Measurements from ENCODE around the gene ACR. TPM values are rescaled to one million over a fixed set of nuclear protein-coding genes. Genes with fewer than 3 reads are reported as not detected.

ACR gene
- total and polyA plus RNA-seq, 8 donors, result 0.27 to 1.4 (median 0.56) TPM; not detected in 1

DNA sequence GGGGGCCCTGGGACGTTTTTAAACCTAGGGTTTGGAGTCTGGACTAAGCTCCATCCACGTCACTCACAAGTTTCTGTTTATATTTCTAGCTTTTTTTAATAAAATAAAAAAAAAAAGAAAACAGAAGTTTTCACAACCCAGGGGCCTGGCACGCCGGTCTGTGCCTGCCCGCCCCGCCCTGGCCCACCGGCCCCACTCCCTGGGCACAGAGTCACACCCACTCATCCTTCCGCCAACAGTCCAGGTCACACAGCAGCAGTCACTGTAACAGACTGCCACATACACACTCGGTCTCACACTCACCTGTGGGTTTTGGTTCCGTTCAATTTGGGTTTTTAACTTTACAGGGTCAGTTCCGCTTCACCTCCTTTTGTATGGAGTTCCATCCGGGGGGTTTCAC lies 5.3 kb upstream of the ACR start:
- H3K9me3 ChIP-seq, result no peaks in the 10 kb centered on the region
- peaks cover 0 to 14% of the 10 kb centered on the region in 2 donors for H3K4me1 ChIP-seq
- TF ChIP-seq, protein P1, sequence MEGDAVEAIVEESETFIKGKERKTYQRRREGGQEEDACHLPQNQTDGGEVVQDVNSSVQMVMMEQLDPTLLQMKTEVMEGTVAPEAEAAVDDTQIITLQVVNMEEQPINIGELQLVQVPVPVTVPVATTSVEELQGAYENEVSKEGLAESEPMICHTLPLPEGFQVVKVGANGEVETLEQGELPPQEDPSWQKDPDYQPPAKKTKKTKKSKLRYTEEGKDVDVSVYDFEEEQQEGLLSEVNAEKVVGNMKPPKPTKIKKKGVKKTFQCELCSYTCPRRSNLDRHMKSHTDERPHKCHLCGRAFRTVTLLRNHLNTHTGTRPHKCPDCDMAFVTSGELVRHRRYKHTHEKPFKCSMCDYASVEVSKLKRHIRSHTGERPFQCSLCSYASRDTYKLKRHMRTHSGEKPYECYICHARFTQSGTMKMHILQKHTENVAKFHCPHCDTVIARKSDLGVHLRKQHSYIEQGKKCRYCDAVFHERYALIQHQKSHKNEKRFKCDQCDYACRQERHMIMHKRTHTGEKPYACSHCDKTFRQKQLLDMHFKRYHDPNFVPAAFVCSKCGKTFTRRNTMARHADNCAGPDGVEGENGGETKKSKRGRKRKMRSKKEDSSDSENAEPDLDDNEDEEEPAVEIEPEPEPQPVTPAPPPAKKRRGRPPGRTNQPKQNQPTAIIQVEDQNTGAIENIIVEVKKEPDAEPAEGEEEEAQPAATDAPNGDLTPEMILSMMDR (IDR thresholded peaks at IDR 0.05), result no peak
- H3K27ac ChIP-seq, result no peak overlapping the region
- no peaks in the 10 kb centered on the region for H3K36me3 ChIP-seq
- no peak for ATAC-seq
- peak in 1 of 4 donors; percentile 52 for DNase-seq
- no peak overlapping the region for H3K4me3 ChIP-seq
- intact Hi-C loops (cut with DNase I), result no loop called here
- peaks cover 0 to 31% of the 10 kb centered on the region in 2 donors for H3K27me3 ChIP-seq

DNA sequence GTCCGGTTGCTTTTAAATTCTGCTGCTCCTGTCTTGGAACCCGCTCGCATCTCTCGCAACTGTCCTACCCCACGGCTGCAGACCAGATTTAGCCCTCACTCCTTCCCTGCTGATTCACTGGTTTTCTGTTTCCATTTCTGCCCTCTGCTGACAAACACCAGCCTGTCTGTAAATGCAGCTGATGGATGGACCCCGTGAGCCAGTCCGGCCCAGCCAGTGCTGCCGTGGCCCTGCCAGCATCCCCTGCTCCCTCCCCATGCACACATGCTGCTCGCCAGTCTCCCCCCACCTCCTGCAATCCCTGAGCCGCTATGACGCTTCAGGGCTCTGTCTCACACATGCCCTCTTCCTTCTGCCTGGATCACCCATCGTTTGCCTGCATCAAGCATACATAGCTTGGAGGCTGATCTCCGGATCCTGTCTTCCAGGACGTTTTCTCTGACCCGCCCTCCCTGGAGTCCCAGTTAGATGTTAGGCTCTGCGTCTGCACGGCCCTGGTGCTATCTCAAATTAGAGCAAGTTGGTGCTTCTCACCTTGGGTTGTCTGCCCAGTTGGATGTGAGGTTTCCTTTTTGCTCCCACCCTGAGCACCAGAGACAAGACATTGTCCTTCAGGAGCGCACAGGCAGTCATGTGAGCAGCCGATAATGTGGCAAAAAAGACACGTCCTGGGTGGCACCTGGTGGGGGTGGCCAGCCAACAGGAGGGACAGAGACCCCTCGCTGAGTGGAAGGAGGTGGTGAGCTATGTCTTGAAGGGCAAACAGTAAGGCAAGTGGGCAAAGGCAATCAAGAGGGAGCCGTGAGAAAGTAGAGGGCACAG lies 4.3 kb upstream of the ACR start:
- Histone ChIP-seq H3K9me3 (no peaks in the 10 kb centered on the region), H3K4me1 (peaks cover 0 to 14% of the 10 kb centered on the region in 2 donors), H3K27ac (no peak overlapping the region), H3K27me3 (peaks cover 0 to 31% of the 10 kb centered on the region in 2 donors), H3K36me3 (no peaks in the 10 kb centered on the region), H3K4me3 (no peak overlapping the region)
- intact Hi-C loops (cut with DNase I), result no loop called here
- ATAC-seq (no peak), DNase-seq (peak in 3 of 4 donors; percentile 13 to 65 (median 29))
- TF ChIP-seq, protein P1 (IDR thresholded peaks at IDR 0.05), result no peak

DNA sequence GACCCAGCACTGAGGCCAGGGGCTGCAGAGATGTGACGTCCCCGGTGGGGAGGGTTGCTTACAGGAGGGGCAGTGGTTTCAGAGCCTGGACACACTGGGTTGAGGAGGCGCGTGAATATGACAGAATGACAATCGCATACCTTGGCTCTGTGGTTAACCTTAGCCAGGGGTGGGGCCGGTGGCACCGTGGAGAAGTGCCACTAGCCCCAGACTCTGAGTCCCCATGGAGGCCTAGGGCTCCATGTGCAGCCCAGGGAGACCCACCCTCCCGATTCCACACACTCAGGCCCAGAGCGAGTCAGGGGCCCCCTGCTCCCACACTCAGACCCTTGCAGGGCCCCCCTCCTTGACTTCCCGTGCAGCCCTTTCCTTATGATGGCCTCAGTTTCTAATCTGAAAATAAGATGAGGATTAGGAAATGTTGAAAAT lies 3.6 kb upstream of the ACR start:
- no peak for ATAC-seq
- H3K9me3 ChIP-seq, result no peaks in the 10 kb centered on the region
- H3K4me3 ChIP-seq, result no peak overlapping the region
- H3K4me1 ChIP-seq, result peaks cover 0 to 14% of the 10 kb centered on the region in 2 donors
- no peak overlapping the region for H3K27ac ChIP-seq
- intact Hi-C loops (cut with DNase I), result no loop called here
- peak in 1 of 4 donors; percentile 57 for DNase-seq
- TF ChIP-seq, protein P1 (IDR thresholded peaks at IDR 0.05), result no peak
- H3K36me3 ChIP-seq, result no peaks in the 10 kb centered on the region
- peaks cover 0 to 31% of the 10 kb centered on the region in 2 donors for H3K27me3 ChIP-seq

DNA sequence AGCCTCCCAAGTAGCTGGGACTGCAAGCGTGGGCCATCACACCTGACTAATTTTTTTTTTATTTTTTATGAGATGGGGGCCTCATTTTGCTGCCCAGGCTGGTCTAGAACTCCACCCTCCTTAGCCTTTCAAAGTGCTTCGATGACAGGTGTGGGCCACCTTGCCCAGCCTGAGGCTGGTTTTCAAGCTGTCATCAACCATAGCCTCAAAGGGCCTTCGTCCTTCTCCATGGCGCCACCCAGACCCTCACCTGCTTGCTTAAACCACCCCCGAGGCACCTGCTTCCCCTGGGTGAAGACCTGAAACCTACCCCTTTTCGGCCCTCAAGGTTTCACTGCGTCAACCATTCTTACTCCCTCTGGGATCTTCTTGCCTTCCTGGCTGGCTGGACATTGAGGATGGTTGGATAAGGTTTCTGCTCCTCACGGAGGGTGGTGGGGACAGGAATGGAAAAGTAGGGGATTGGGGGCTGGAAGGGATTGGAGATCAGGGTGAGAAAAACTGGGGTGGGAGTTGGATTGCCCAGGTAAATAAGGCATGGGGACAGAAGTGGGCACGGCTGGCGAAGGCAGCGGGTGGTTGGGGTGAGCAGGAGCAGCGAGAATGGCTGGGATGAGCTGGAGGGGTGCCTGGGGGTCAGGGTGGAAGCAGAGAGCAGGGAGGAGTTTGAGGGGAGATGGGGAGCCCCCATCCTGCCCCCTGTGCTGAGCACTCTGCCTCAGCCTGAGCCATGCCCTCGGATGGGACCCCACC lies 2.8 kb upstream of the ACR start:
- intact Hi-C loops (cut with DNase I), result no loop called here
- H3K4me3 ChIP-seq, result no peak overlapping the region

More for the DNA sequence above, 2.8 kb upstream of the ACR start:
- Histone ChIP-seq H3K27me3 (peaks cover 0 to 28% of the 10 kb centered on the region in 2 donors), H3K27ac (no peak overlapping the region), H3K36me3 (no peaks in the 10 kb centered on the region), H3K9me3 (no peaks in the 10 kb centered on the region), H3K4me1 (peaks cover 0 to 14% of the 10 kb centered on the region in 2 donors)
- TF ChIP-seq, protein P1 (IDR thresholded peaks at IDR 0.05), result no peak
- DNase-seq (peak in 2 of 4 donors; percentile 19 to 46), ATAC-seq (no peak)
